ENCODE measurements around the gene CCDC7.
"Not testable (repeated sequence)": the region's sequence is repeated elsewhere in the genome, so short reads cannot be mapped to it uniquely, and the experiment has no call there.

The CCDC7 gene

DNA sequence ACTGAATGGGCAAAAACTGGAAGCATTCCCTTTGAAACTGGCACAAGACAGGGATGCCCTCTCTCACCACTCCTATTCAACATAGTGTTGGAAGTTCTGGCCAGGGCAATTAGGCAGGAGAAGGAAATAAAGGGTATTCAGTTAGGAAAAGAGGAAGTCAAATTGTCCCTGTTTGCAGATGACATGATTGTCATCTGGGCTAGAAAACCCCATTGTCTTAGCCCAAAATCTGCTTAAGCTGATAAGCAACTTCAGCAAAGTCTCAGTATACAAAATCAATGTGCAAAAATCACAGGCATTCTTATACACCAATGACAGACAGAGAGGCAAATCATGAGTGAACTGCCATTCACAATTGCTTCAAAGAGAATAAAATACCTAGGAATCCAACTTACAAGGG, 116.8 kb downstream of the CCDC7 start:
- DNase-seq (ENCODE audit: low read depth): not testable (repeated sequence)

DNA sequence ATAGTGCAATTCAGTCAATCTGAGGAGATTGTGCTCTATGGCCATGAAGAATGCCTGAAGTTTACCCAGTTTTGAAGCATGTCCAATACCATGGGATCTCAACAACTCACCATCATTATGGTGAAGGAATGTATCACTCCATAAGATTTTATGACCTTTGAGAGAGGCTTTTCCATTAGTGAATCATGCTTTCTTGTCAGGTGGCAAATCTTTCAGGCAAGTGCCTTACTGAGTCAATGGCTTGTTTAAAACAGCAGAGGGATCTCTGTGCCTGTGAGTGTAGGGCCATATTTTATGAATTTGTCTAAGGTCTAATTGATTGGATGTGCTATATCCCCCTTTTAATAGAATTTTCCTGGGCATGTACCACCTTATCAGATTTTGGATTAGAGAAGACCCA, 131.5 kb downstream of the CCDC7 start:
- no peak for DNase-seq (ENCODE audit: low read depth)

DNA sequence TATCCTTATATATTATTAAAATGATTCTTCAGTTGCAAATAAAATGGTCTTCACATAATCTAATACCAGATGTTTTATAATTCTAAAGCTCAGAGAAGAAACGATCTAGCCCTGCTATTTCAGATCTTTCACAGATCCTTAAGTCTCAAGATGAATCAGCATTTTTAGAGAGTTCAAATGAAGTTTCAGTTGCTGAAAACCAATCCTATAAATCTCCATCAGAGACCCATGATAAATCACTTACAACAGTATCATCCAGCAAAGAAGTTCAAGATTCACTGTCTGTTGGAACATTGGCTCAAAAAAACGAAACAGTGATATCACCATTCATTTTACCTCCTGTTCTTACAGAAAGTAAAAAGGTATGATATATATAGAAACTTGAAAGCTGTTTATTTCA, 137.0 kb downstream of the CCDC7 start:
- no peak for DNase-seq (ENCODE audit: low read depth)

DNA sequence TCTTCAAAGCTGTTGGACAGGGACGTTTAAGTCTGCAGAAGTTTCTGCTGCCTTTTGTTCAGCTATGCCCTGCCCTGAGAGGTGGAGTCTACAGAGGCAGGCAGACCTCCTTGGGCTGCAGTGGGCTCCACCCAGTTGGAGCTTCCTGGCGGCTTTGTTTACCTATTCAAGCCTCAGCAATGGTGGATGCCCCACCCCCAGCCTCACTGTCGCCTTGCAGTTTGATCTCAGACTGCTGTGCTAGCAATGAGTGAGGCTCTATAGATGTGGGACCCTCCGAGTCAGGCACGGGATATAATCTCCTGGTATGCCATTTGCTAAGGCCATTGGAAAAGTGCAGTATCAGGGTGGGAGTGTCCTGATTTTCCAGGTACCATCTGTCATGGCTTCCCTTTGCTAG, 152.1 kb downstream of the CCDC7 start:
- not testable (repeated sequence) for DNase-seq (ENCODE audit: low read depth)

DNA sequence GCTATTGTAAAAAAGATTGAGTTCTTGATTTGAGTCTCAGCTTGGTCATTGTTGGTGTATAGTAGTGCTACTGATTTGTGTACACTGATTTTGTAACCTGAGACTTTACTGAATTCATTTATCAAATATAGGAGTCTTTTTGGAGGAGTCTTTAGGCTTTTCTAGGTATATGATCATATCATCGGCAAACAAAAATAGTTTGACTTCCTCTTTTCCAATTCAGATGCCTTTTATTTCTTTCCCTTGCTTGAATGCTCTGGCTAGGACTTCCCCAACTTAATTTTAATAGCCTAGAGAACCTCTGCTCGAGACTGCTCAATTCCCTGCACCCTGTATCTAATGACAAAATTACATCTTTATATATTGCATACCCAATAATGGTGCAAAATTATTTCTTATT, 154.4 kb downstream of the CCDC7 start:
- no peak for DNase-seq (ENCODE audit: low read depth)

DNA sequence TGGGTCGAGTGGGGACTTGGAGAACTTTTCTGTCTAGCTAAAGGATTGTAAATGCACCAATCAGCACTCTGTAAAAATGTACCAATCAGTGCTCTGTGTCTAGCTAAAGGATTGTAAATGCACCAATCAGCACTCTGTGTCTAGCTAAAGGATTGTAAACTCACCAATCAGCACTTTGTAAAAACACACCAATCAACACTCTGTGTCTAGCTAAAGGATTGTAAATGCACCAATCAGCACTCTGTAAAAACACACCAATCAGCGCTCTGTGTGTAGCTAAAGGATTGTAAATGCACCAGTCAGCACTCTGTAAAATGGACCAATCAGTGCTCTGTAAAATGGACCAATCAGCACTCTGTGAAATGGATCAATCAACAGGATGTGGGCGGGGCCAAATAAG, 155.6 kb downstream of the CCDC7 start:
- not testable (repeated sequence) for DNase-seq (ENCODE audit: low read depth)

DNA sequence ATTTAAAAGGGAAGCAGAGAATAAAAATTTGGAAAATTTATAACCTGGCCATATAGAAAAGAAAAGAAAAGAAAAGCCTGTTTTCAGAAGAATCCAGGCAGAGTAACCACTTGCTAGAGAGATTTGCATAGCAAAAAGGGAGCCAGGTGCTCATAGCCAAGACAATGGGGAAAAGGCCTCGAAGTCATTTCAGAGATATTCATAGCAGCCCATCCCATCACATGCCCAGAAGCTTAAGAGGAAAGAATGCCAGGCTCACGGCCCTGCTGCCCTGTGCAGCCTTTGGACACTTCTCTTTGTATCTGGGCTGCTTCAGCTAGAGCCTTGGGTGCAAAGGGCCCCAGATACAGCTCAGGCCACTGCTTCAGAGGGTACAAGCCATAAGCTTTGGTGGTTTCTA, 159.8 kb downstream of the CCDC7 start:
- no peak for DNase-seq (ENCODE audit: low read depth)

DNA sequence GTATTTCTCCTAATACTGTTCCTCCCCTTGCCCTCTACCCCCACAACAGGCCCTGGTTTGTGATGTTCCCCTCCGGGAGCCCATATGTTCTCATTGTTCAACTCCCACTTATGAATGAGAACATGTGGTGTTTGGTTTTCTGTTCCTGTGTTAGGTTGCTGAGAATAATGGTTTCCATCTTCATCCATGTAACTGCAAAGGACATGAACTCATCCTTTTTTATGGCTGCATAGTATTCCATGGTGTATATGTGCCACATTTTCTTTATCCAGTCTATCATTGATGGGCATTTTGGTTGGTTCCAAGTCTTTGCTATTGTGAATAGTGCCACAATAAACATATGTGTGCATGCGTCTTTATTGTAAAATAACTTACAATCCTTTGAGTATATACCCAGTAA, 164.6 kb downstream of the CCDC7 start:
- not testable (repeated sequence) for DNase-seq (ENCODE audit: low read depth)

DNA sequence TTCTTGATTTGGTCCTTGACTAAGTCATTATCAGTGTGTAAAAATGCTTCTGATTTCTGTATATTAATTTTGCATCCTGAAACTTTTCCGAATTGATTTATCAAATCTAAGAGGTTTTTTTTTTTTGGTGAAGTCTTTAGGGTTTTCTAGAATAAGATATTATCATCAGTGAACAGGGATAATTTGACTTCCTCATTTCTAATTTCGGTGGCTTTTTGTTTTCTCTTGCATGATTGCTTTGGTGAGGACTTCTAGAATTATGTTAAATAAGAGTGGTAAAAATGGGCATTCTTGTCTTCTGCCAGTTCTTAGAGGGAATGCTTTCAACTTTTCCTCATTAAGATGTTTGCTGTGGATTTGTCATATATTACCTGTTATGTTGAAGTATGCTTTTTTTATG, 170.5 kb downstream of the CCDC7 start:
- no peak for DNase-seq (ENCODE audit: low read depth)

DNA sequence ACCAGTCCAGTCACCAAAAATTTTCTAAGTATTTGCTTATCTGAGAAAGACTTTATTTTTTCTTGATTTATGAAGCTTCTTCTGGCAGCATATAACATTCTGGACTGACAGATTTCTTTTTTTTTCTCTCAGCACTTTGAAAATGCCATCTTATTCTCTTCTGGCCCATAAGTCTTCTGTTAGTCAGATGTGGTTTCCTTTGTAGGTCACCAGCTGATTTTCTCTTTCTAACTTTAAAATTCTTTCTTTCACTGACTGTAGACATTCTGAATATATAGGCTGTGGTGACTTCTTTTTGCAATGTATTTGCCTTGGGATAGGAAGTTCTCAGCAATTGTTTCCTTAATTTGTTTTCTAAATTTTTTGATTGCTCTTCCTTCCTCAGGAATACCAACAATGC, 172.5 kb downstream of the CCDC7 start:
- no peak for DNase-seq (ENCODE audit: low read depth)

DNA sequence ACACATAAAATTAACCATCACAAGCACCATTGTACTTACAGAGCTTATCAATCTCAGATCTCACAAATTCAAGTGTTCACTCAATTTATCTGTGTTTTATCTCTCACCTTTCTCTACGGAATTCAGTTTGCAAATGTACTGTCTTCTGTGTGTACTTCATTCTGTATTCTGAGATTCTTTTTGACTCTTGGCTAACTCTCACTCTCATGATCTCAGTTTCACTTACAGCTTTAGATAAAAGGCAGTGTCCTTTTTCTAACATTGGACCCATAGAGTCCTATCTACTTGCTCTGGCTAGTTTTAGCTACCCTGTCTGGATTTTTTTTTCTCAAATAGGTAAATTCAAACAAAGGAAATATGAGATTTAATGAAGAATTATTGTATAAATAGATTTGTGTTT, 176.0 kb downstream of the CCDC7 start:
- no peak for DNase-seq (ENCODE audit: low read depth)

DNA sequence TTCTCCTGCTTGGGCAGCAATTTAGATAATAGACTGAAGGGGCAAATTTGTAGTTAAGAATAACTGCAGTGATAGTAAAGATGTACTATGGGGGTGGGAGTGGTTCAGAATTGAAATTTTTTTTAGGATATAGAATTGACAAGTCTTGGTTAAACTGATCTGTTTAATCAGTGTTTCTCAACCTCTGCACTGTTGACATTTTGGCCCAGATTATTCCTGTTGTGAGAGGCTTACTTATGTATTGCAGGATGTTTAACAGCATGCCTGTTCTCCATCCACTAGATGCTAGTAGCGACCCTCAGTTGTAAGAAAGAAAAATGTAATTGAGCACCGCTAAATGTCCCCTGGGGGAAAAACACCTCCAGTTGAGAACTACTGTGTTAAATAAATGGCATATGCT, 176.5 kb downstream of the CCDC7 start:
- DNase-seq (ENCODE audit: low read depth): no peak

DNA sequence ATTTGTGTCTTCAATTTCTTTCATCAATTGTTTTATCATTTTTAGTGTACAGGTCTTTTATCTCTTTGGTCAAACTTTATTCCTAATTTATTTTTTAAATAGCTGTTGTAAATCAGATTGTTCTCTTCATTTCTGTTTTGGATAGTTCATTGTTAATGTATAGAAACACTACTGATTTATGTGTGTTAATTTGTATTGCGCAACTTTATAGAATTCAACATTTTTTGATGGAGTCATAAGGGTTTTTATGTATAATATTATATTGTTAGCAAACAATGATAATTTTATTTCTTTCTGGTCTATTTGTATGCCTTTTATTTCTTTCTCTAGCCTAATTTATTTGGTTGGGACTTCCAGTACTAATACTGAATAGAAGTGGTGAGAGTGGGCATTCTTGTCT, 181.2 kb downstream of the CCDC7 start:
- DNase-seq (ENCODE audit: low read depth): no peak

DNA sequence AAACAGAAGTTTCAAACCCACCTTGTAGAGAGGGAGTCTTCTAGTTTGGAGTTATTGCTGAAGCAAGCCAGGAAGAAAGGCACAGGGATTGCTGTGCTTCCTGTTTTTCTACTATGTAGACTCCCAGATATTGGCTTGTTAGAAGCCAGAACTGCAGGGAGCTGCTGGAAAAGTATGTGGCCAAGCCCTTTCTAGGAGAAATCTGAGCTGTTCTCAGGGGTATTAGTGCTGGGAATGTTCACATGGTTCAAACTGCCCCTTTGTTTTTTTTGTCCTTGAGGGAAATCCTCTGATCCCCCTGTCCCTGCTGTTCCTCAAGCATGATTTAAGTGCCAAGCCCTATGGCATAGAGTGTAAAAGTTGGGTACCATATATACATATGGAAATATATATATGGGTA, 184.0 kb downstream of the CCDC7 start:
- DNase-seq (ENCODE audit: low read depth): no peak

DNA sequence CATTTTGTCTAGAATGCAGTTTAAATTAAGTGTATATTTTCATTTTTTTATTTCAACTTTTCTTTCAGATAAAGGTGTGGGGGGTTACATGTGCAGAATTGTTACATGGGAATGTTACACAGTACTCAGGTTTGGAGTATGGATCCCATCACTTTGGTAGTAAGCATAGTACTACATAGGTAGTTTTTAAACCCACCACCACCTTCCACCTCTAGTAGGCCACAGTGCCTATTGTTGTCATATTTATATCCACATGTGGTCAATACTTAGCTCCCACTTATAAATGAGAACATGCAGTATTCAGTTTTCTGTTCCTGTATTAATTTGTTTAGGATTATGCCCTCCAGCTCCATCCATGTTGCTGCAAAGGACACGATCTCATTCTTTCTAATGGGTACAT, 200.6 kb downstream of the CCDC7 start:
- no peak for DNase-seq (ENCODE audit: low read depth)

DNA sequence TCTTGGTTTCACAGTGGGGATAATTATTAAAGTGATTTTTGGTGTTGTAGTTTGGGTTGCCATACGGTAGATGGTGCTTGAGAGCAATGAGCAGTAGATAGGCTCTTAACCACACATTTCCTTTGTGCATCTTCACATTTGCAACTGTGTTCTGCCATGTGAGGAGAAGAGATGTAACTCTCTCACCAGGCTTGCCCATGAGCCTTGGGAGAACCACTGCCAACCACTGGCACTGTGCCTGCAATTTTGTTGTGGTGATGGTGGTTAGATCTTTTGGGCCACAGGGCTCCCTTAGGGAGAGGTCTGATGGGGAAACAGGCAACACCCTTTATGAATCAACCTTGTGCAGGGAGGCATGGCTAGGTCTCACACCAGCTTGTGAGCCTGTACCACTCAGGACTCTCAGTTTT, 204.3 kb downstream of the CCDC7 start:
- DNase-seq (ENCODE audit: low read depth): no peak

DNA sequence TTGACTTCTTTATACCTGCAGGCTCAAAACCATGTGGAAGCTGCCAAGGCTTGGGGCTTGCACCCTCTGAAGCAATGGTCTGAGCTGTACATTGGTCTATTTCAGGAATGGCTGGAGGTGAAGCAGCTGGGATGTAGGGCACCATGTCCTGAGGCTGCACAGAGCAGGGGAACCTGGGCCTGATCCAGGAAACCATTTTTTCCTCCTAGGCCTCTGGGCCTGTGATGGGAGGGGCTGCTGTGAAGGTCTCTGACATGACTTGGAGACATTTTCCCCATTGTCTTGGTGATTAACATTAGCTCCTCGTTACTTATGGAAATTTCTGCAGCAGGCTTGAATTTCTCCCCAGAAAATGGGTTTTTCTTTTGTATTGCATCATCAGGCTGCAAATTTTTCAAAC, 211.5 kb downstream of the CCDC7 start:
- not testable (repeated sequence) for DNase-seq (ENCODE audit: low read depth)

DNA sequence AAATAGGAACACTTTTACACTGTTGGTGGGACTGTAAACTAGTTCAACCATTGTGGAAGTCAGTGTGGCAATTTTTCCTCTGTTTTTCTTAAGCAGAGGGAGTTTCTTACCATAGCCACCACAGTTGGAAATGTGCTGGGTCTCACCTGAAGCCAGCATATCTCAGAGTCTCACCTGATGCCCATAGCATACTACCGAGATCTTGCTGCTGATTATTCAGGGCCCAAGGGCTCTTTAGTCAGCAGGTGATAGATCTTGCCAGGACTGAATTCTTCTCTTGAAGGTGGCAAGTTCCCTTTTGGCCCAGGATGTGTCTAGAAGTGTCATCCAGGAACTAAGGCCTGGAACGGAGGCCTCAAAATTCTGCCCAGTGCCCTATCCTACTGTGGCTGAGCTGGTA, 215.4 kb downstream of the CCDC7 start:
- no peak for DNase-seq (ENCODE audit: low read depth)

DNA sequence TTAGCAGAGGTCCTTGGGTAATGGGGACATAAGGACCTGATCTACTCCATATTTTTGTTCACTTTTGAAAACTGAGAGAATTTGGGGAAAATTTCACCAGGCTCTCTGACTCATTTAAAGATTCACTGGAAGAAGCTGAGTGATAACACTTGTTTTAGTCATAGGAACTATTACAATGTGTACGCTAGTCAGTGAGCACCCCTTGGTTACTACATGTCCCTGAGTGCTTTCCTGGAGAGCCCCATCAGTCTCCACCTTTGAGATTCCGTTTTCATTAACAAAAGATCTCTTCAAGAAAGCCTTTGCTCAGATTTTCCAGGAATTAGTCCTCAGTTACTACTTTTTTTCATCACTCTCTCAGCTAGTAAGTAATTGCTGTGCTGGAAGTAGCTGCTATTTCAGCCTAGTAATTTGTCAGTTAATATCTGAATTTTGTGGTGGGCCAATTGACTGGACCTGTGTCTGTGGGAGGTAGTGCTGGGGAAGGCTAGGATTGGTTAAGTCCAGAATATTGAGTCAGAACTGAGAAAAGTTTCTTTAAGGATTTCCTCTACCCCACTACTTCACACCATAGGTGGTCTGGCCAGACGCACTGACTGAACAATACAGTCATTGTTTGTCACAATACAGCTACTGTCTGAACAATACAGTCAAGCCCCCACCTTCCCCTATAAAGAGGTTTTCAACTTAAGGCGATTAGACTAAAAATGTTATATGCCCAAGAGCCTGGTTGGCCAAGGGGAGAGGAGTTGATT, 235.0 kb downstream of the CCDC7 start:
- DNase-seq (ENCODE audit: low read depth): no peak

DNA sequence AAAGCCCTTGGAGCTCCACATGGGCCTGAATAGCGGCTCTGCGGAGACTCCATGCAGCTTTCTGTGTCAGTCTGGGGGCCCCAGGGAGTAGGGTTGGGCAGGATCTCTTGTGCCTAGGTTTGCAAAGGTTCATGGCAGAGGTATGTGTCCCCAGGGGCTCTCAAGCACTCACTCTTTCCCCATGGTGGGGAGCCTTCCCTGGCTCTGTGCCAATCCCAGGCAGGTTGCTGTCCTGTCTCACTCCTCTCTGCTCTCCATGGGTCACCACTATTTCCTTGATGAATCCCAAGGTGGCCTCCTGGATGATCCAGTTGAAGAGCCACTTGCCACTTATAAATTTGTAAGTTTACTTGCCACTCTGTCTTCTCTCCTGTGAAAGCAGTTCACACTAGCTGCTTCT, 238.4 kb downstream of the CCDC7 start:
- DNase-seq (ENCODE audit: low read depth): no peak

DNA sequence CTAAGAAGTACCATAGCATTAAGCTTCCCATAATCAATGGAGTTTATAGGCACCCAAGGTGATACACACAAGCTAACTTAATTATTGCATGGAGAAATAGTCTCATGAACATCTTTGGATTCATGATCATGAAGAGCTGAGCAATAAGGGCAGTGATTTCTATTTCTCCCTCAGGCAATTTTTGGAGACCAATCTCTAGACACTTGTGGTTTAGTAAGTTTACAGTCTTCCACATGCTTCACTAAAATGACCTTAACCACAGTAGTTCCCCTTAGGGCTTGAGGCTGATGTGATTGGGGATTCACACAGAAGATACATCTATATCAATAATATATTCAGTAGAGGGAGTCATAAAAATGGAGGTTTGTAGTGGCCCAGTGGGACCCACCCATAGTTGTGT, 241.2 kb downstream of the CCDC7 start:
- DNase-seq (ENCODE audit: low read depth): no peak

DNA sequence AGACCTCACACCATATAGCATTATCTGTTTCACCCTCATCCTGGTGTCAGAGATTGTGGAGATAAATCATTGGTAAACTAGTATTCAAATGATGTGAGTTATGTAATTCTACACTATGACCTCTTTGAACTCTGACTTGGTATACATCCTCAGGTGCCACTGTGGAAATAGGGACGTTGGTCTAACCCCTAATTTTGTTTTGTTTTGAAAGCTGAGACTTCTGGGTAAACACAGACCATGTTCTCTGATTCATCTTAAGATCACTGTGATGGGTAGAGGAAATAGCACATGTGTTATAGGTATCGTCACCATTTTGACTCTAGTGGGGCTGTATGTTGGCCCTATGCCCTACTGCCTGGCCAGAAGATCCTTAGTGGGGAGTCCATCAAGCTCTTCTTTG, 241.6 kb downstream of the CCDC7 start:
- no peak for DNase-seq (ENCODE audit: low read depth)

DNA sequence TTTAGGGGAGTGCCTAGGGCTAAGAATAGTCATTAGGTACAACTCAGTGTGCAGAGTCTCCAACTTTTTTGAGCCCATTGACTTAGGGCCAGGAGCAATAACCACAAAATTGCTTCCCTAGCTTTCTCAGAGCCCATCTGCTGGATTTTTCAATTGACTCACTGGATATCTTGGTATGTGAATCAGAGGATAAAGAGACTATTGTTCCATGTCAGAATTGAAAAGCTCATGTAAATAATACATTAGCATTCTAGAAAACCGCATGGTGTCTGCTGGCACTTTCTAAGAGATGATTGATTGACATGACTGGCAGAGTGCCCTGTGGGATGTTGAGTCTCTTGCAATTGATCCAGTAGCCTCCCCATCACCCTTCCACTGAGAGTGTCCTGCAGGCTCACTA, 246.2 kb downstream of the CCDC7 start:
- no peak for DNase-seq (ENCODE audit: low read depth)

DNA sequence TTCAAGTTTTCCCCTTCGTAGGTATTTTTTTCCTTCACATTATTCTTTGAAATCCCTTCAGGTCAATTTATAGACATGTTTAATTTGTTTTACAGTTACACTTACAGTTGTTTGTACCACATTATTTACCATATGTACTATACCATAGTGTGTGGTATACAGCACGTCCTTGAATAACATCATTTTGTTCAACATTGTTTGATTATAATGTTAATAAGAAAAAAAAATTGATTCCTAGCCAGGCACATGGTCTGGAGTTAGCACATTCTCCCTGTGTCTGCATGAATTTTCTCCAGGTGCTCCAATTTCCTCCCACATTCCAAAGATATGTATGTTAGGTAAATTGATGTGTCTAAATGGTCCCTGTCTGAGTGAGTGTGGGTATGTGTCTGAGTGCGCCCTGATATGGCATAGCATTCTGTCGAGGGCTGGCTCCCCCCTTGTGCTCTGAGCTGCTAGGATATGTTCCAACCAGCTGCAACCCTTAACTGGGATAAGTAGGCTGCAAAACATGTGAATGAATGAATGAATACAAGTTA, 247.6 kb downstream of the CCDC7 start:
- DNase-seq (ENCODE audit: low read depth): no peak
